Mammary epithelial cell (primary cell): ENCODE measurements around the gene PXDC1.

Experiments used
- EZH2 ChIP-seq: IDR thresholded peaks from 2 replicates; pipeline ENCODE4 v1.6.1; 2012; ENCODE audit warnings: low read length, inconsistent platforms, borderline replicate concordance
- TF ChIP-seq, protein P1 (sequence below), 2 donors: IDR thresholded peaks in 1 of 2; conservative IDR thresholded peaks in 1 of 2; 2 replicates each; pipeline ENCODE4 v1.5.1; 2011 to 2012; ENCODE audit warnings: inconsistent platforms in 2 of 2, low read length in 2 of 2, mild to moderate bottlenecking in 2 of 2, control low read depth in 1 of 2, low read depth in 1 of 2; ENCODE audit not compliant: insufficient read depth in 1 of 2; ENCODE audit errors: extremely low read depth in 1 of 2

DNA sequence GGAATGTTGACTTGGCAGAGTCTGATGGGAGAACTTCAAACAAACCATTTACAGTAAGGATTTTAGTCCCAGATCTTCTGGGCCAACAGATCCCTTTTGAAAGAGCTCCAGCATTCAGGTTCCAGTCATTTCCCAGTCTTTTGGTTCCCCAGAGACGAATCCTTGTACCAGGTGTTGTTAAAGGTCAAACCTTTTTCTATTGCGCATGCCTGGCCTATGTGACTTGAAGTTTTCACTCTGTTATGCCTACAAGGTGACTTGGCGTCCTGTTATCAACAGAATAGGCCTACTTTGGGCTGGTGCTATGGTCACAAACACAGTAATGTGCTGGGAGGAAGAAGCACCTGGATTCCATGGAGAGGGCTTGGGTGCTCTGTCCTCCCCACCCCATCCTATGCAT, 52.3 kb downstream of the PXDC1 start:
- TF ChIP-seq, protein P1, sequence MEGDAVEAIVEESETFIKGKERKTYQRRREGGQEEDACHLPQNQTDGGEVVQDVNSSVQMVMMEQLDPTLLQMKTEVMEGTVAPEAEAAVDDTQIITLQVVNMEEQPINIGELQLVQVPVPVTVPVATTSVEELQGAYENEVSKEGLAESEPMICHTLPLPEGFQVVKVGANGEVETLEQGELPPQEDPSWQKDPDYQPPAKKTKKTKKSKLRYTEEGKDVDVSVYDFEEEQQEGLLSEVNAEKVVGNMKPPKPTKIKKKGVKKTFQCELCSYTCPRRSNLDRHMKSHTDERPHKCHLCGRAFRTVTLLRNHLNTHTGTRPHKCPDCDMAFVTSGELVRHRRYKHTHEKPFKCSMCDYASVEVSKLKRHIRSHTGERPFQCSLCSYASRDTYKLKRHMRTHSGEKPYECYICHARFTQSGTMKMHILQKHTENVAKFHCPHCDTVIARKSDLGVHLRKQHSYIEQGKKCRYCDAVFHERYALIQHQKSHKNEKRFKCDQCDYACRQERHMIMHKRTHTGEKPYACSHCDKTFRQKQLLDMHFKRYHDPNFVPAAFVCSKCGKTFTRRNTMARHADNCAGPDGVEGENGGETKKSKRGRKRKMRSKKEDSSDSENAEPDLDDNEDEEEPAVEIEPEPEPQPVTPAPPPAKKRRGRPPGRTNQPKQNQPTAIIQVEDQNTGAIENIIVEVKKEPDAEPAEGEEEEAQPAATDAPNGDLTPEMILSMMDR (conservative IDR thresholded peaks at IDR 0.05 in 1 of 2, IDR thresholded peaks at IDR 0.05 in 1 of 2; ENCODE audit: extremely low read depth in 1 of 2, insufficient read depth in 1 of 2, low read depth in 1 of 2, low read length in 2 of 2) = no peak
- TF ChIP-seq EZH2 = no peak
